ENCODE data around the gene QPRT.
"Not testable (repeated sequence)": the region's sequence is repeated elsewhere in the genome, so short reads cannot be mapped to it uniquely, and the experiment has no call there.

QPRT gene

DNA sequence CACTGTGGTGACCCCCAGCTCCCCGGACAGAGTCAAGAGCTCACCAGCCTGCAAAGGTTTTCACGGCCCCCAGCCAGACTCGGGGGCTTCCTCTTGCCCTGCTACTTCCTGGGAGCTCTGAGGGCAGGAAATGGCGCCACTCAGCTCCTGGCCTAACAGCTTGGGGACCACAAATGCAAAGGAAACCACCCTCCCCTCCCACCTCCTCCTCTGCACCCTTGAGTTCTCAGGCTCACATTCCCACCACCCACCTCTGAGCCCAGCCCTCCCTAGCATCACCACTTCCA, 16.3 kb upstream of the QPRT start:
- peak overlapping the region; percentile 96 for H3K4me3 ChIP-seq (ENCODE audit: low read depth, low read length)
- TF ChIP-seq, protein P1, sequence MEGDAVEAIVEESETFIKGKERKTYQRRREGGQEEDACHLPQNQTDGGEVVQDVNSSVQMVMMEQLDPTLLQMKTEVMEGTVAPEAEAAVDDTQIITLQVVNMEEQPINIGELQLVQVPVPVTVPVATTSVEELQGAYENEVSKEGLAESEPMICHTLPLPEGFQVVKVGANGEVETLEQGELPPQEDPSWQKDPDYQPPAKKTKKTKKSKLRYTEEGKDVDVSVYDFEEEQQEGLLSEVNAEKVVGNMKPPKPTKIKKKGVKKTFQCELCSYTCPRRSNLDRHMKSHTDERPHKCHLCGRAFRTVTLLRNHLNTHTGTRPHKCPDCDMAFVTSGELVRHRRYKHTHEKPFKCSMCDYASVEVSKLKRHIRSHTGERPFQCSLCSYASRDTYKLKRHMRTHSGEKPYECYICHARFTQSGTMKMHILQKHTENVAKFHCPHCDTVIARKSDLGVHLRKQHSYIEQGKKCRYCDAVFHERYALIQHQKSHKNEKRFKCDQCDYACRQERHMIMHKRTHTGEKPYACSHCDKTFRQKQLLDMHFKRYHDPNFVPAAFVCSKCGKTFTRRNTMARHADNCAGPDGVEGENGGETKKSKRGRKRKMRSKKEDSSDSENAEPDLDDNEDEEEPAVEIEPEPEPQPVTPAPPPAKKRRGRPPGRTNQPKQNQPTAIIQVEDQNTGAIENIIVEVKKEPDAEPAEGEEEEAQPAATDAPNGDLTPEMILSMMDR (IDR thresholded peaks at IDR 0.05; ENCODE audit: low read depth, low read length), result no peak
- TF ChIP-seq POLR2A (IDR thresholded peaks at IDR 0.05; ENCODE audit: extremely low read depth, insufficient read length), result peak; percentile 30
- DNase-seq (ENCODE audit: low read depth), result peak; percentile 98

- peak within 1 kb of the TSS; percentile 96 for H3K4me3 ChIP-seq (ENCODE audit: low read depth, low read length)
- TF ChIP-seq, protein P1 (IDR thresholded peaks at IDR 0.05; ENCODE audit: low read depth, low read length), result no peak
- TF ChIP-seq MAX (IDR thresholded peaks at IDR 0.05; ENCODE audit: low read depth, low read length) (peak; percentile 79), MYC (IDR thresholded peaks at IDR 0.05; ENCODE audit: low read depth, low read length) (peak; percentile 89)
- peak; percentile 96 for DNase-seq (ENCODE audit: low read depth)
These were observed 15.8 kb upstream of the QPRT start, which contains the start of gene SPN for GRCh38 chr16:29663016-29663806. SPN (plus strand) TSS chr16:29663247; CDS start chr16:29663729, 482 bp downstream.

DNA sequence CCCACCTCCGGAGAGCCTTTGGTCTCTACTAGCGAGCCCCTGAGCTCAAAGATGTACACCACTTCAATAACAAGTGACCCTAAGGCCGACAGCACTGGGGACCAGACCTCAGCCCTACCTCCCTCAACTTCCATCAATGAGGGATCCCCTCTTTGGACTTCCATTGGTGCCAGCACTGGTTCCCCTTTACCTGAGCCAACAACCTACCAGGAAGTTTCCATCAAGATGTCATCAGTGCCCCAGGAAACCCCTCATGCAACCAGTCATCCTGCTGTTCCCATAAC, 15.2 kb upstream of the QPRT start:
- no peak for DNase-seq (ENCODE audit: low read depth)
- TF ChIP-seq POLR2A (IDR thresholded peaks at IDR 0.05; ENCODE audit: extremely low read depth, insufficient read length), result no peak
- TF ChIP-seq, protein P1 (IDR thresholded peaks at IDR 0.05; ENCODE audit: low read depth, low read length), result no peak
- peak overlapping the region; percentile 96 for H3K4me3 ChIP-seq (ENCODE audit: low read depth, low read length)

DNA sequence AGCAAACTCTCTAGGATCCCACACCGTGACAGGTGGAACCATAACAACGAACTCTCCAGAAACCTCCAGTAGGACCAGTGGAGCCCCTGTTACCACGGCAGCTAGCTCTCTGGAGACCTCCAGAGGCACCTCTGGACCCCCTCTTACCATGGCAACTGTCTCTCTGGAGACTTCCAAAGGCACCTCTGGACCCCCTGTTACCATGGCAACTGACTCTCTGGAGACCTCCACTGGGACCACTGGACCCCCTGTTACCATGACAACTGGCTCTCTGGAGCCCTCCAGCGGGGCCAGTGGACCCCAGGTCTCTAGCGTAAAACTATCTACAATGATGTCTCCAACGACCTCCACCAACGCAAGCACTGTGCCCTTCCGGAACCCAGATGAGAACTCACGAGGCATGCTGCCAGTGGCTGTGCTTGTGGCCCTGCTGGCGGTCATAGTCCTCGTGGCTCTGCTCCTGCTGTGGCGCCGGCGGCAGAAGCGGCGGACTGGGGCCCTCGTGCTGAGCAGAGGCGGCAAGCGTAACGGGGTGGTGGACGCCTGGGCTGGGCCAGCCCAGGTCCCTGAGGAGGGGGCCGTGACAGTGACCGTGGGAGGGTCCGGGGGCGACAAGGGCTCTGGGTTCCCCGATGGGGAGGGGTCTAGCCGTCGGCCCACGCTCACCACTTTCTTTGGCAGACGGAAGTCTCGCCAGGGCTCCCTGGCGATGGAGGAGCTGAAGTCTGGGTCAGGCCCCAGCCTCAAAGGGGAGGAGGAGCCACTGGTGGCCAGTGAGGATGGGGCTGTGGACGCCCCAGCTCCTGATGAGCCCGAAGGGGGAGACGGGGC, 14.7 kb upstream of the QPRT start:
- peak; percentile 90 for DNase-seq (ENCODE audit: low read depth)
- H3K4me3 ChIP-seq (ENCODE audit: low read depth, low read length), result peak overlapping the region; percentile 96
- TF ChIP-seq MYC (IDR thresholded peaks at IDR 0.05; ENCODE audit: low read depth, low read length) (peak; percentile 64), MAX (IDR thresholded peaks at IDR 0.05; ENCODE audit: low read depth, low read length) (peak; percentile 79), POLR2A (IDR thresholded peaks at IDR 0.05; ENCODE audit: extremely low read depth, insufficient read length) (peak; percentile 41)
- TF ChIP-seq, protein P1 (IDR thresholded peaks at IDR 0.05; ENCODE audit: low read depth, low read length), result peak; percentile 25

DNA sequence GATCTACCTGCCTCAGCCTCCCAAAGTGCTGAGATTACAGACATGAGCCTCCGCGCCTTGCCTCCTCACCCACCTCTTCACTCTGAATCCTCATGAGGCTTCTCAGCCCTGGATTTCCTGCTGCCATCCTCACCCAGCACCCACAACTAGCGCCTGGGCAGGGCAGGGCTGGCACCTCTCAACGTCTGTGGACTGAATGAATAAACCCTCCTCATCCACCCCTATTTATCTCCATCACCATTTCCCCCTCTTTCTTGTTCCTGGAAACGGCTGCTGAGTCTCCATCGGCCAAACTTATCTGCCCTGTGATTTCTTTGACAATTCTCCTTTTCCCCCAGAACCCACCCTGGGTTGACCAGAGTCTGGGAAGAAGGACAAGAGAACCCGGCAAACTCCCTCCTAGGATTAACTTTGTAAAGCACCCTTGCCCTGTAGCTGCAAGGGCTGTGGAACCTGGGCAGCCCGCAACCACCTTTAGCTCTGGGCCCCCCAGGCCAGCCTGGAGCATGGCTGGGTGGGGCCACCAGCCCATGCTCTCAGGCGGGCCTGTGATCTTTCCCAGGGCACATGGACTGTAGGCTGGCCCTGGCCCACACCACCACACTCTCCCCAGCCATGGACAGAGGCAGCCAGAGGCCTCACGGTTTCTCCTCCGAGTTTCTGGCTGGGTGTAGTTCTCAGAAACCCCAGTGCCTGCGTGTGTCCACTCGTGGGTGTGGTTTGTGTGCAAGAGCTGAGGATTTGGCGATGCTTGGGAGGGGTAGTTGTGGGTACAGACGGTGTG, 13.5 kb upstream of the QPRT start:
- H3K4me3 ChIP-seq (ENCODE audit: low read depth, low read length), result peak overlapping the region; percentile 96
- TF ChIP-seq, protein P1 (IDR thresholded peaks at IDR 0.05; ENCODE audit: low read depth, low read length), result no peak
- no peak for TF ChIP-seq MAX (IDR thresholded peaks at IDR 0.05; ENCODE audit: low read depth, low read length)
- TF ChIP-seq MYC (IDR thresholded peaks at IDR 0.05; ENCODE audit: low read depth, low read length), result no peak; the same call in 1 of the 2 replicates
- no peak for TF ChIP-seq POLR2A (IDR thresholded peaks at IDR 0.05; ENCODE audit: extremely low read depth, insufficient read length)
- peak; percentile 63 for DNase-seq (ENCODE audit: low read depth)

DNA sequence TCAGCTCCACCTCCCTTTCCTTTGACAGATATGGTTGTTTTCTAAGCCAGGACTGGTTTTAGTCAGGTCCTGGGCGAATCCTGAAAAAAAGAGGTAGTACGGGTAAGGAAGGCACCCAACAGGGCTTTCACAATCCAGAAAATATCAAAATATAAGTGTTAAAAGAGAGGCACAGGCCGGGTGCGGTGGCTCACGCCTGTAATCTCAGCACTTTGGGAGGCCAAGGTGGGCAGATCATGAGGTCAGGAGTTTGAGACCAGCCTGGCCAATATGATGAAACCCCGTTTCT, 11.7 kb upstream of the QPRT start:
- peak overlapping the region; percentile 96 for H3K4me3 ChIP-seq (ENCODE audit: low read depth, low read length)
- not testable (repeated sequence) for DNase-seq (ENCODE audit: low read depth)

Measured in NB4 (cell line).